GM12872 (cell line): Measurements from ENCODE around the gene LILRA1.

Source experiments
- CTCF ChIP-seq: IDR thresholded peaks from 3 replicates; pipeline ENCODE4 v1.5.1; 2011; ENCODE audit warnings: low read depth, mild to moderate bottlenecking, low read length, moderate library complexity; ENCODE audit not compliant: insufficient read depth

LILRA1 gene

DNA sequence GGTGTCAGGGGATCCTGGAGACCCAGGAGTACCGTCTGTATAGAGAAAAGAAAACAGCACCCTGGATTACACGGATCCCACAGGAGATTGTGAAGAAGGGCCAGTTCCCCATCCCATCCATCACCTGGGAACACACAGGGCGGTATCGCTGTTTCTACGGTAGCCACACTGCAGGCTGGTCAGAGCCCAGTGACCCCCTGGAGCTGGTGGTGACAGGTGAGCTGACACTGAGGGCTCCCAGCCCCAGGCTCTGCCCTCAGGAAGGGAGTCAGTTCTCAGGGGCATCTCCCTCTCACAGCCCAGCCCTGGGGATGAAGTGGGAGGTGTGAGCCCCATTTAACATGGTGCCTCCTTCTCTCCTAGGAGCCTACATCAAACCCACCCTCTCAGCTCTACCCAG, 1.3 kb downstream of the LILRA1 start:
- TF ChIP-seq CTCF: no peak

- TF ChIP-seq CTCF: 0 out of 3 replicates have a peak, but pooled peaks have one; percentile 4
Measured at GRCh38 chr19:54600212-54600611, 6.8 kb downstream of the LILRA1 start.

GRCh38 chr19:54606230-54606629, 12.8 kb downstream of the LILRA1 start:
- no peak for TF ChIP-seq CTCF

DNA sequence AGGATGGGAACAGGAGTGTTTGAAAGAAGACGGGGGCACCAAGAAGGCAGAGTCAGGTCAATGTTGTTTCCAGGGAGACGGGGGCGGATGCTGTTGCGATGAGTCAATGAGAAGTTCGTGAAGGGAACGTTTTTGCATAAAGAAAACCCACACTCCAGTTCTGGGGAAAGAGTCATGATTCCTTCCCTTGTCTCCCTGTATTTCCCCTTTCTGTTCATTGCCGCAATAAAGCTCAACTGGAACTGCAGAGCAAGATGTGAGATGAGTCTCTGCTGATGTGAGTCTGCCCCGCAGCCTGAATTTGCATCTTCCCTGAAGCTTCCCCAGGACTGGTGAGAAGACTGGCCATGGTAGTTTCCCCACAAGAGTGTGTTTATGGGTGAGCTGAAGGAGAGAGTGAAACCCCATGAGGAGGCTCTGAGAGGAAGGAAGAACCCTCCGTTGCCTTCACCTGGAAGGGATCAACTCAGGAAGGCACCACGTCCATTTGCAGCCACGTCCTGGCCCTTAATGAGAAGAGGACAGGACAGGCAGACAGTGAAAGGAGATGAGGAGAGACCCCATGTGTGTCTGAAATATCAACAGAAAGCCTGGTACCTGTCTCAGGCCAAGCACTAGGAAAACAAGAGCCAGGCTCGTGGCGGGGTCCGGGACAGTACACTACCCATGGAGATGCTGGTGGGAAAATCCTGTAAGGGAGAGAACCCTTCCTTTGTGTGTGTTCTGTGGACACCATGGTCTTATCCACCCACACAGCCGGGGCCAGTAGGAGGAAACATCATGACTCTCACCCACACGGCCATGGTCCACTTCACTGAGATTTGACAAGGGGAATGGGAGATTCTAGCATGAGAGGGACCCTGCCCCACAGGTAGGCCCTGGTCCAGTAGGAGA, 13.7 kb downstream of the LILRA1 start:
- no peak for TF ChIP-seq CTCF

GRCh38 chr19:54607785-54608150, 14.3 kb downstream of the LILRA1 start:
- no peak for TF ChIP-seq CTCF

GRCh38 chr19:54608205-54608604, 14.8 kb downstream of the LILRA1 start:
- TF ChIP-seq CTCF: no peak

DNA sequence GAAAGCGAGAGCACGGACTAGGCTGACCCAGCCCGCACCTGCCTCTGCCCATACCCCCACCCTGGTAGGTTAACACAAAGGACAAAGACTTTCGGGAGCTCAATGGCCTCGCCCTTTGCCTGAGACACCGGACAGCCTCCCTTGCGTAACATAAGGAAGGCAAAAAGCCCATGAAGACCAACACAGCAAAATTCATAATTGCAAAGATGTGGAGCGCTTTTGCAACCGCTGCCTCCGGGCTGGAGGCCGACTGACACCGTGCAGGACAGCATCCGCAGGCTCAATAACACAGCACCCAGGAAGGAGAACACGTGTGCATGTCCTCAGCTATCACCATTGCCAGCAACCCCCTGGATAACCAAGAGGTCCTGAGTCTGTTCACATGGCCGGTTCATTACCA, 15.4 kb downstream of the LILRA1 start:
- no peak for TF ChIP-seq CTCF
